Gastroesophageal sphincter (tissue), 3 donors: ENCODE measurements around the gene PSORS1C1.
"Not testable (repeated sequence)": the region's sequence is repeated elsewhere in the genome, so short reads cannot be mapped to it uniquely, and the experiment has no call there.

Experiments
- CTCF ChIP-seq, 4 experiments: fragments of 200-600 bp in 2 of 4; fragments of 450-650 bp in 2 of 4; sonication (generic) in 1 of 4; IDR thresholded peaks; one replicate each; pipeline ENCODE4 v1.5.1; 2017 to 2019; ENCODE audit warnings: antibody characterized with exemption in 4 of 4, mild to moderate bottlenecking in 2 of 4, moderate library complexity in 2 of 4
- EP300 ChIP-seq: sonication (generic); formaldehyde crosslinking; IDR thresholded peaks from one replicate; pipeline ENCODE4 v1.6.1; 2017; ENCODE audit warnings: antibody characterized with exemption, mild to moderate bottlenecking
- POLR2A ChIP-seq, 2 donors: fragments of 450-650 bp; IDR thresholded peaks; one replicate each; pipeline ENCODE4 v1.6.1; 2017; ENCODE audit warnings: antibody characterized with exemption in 2 of 2, mild to moderate bottlenecking in 2 of 2, moderate library complexity in 1 of 2
- POLR2AphosphoS5 ChIP-seq: sonication (generic); formaldehyde crosslinking; IDR thresholded peaks from one replicate; pipeline ENCODE4 v1.6.1; 2017; ENCODE audit warnings: antibody characterized with exemption

- TF ChIP-seq CTCF (IDR thresholded peaks at IDR 0.05); POLR2A (IDR thresholded peaks at IDR 0.05); POLR2AphosphoS5; EP300: not testable (repeated sequence)
These were observed 47.6 kb upstream of the PSORS1C1 start for GRCh38 chr6:31067028-31067427.
